GM19468 (cell line): ENCODE data around the gene RNF217.
"Not testable (repeated sequence)": the region's sequence is repeated elsewhere in the genome, so short reads cannot be mapped to it uniquely, and the experiment has no call there.

Experiments
- ATAC-seq: cut with Tn5 transposase; IDR thresholded peaks from one replicate; pipeline ENCODE4 v1.9.1; 2021; ENCODE audit warnings: mild to moderate bottlenecking, moderate library complexity, moderate number of reproducible peaks; ENCODE audit not compliant: unreplicated experiment; ENCODE audit errors: extremely low read depth

RNF217 gene

DNA sequence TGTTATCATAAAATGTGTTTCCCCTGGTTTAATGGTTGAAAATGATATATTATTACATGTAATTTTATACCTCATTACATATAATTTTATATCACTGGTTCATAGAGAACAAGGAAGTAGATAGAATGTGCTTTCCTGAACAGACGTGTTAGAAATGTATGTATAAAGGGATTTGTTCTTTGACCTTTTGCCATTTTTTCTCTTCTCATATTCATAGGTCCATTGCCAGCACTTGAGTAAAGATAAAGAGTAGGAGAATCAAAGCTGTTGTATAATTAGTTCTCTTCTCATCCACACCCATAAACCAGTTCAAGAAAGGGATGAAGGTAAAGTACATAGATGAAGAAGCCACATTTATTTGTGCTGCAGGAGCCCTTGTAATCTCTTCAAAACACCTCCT, 46.7 kb downstream of the RNF217 start:
- ATAC-seq = no peak

DNA sequence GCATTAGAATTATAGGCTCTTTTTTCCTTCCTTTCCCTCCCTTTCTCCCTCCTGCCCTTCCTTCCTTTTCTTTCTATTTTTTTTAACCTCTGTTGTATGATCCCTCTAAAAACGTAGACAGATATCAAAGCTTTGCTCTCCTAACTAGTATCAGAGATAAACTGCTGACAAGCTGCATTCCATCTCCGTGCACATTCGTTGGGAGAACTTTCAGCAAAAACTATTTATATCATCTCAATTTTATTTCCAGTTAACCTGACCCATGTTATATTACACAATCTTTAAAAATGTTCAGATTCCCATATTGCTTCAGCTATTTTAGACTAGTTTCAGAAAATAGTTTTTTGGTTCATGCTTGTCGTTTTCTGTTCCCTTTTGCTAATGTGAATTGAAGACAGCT, 47.3 kb downstream of the RNF217 start:
- ATAC-seq = no peak

DNA sequence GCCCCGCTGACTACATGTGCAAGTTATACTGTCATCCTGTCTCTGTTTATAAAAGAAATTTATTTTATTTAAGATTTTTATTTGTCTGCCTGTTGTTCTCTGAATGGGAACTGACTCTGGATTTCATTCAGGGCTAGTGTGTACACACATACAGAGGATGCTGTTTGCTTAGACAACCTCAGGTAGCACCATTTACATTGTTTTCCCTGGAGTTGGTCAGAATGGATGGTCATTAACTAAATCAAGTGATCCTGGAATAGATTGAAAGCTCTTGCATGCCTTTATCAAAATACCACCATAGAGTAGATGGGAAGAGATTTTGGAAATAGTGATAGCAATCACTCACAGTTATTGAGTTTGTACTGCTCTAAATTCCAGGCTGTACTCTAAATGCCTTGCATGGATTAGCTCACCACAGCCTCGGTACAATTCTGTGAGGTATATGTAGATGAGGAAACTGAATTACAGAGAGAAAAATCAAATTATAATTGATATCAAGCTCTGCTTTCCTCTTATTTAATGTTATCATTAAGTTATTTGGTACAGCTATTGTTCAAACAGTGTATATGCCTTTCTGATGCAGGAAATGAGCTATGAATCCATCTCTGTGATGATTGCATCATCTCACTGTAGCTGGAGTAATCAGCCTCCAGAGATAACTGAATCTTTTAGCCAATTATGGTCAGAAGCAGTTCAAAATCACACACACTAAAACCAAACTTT, 51.9 kb downstream of the RNF217 start:
- no peak for ATAC-seq

DNA sequence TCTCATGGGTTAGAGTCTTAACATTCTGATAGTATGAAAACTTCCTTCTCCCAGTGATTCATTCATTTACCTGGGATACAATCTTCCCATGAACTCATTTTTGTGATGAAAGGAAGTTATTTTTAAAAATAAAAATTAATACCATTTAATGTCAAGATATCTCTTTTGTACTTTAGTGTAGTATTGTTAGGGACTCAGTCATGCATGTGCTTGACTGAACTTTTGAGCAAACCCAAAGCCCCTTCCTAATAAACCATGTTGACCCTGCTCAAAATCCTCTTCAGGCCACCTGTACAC, 52.4 kb downstream of the RNF217 start:
- ATAC-seq = no peak

DNA sequence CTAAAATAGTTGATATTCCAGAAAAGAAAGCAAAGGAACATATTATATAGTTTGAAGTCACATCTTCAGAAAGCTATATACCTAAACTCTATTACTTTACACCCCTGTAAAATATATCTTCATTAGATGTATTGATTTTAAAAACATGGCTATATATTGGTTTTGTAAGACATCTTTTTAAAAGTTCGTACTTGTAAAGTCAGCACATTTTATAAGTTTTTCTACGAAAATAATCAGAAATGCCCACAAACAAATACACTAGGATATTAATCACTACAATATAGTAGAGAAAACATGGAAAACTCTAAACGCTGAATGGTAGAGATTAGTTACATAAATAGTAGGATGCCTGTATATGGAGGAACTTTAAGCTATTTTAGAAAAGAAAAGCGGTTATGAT, 52.9 kb downstream of the RNF217 start:
- ATAC-seq = no peak

DNA sequence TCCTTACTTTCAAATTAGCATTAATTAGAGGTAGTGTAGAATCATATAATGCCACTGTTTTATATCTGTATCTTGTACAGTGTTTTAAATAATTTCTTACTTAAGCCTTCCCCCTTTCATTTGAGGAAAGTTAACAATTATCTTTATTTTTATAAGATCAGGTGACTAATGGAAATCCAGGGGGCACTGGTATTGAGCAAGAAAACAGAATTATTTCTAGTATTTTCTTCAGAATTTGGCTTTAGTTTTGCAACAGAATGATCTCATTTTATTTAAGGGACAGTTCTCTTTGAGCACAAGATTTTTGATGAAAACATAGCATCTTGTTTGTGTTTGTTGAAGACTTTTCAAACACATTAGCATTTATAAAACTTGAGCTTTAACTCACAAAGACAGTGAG, 55.9 kb downstream of the RNF217 start:
- no peak for ATAC-seq

DNA sequence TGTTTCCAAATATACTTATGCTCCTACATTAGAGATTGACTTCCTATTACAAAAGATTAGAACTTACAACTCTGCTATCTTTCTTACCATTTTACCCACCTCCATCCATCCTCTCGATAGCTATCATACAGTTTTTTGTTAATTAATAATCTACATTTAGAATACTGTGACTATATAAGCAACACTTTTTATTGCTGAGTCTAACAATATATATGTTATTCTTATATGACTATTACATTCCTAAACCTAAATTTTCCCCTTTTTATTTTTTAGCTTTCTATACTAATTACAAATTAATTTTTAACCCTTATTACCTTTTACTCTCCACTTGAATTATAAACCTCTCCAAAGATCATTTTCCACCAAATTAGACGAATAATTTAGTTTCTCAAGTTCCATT, 57.0 kb downstream of the RNF217 start:
- no peak for ATAC-seq

DNA sequence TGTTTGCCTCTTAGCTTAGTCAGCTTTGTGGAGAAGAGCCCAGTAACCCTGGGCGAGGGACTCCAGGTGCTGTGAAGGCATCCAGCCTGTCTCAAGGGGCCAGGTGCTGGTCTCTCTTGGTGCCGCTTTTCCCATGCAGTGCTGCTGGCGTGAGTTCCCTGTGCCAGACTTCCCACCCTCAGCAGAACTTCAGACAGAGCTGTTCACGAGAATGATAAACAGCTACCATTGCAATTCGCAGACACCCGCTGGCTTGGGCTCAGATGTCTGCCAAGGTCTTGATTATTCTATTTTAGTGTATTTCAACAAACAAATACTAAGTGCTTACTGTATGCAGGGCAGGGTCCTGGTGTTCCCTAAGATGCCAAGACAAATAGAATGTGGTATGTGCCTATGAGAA, 57.7 kb downstream of the RNF217 start:
- no peak for ATAC-seq

DNA sequence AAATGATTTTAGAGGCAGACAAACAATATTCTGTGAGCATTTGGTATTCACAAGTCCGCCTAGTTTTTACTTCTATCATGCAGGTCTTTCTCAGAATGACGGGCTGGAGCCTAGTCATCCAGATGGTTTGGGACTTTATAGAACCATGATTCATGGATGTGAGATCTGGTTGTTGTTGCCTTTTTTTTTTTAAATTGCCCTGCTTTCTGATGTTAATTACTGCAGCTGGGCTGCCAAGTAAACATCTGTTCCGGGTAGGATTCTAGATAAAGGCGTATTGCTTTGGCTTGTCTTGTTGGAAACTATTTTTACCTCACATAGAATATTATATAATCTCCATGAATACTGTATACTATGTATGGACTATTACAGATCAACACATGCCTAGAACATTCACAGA, 58.1 kb downstream of the RNF217 start:
- no peak for ATAC-seq

DNA sequence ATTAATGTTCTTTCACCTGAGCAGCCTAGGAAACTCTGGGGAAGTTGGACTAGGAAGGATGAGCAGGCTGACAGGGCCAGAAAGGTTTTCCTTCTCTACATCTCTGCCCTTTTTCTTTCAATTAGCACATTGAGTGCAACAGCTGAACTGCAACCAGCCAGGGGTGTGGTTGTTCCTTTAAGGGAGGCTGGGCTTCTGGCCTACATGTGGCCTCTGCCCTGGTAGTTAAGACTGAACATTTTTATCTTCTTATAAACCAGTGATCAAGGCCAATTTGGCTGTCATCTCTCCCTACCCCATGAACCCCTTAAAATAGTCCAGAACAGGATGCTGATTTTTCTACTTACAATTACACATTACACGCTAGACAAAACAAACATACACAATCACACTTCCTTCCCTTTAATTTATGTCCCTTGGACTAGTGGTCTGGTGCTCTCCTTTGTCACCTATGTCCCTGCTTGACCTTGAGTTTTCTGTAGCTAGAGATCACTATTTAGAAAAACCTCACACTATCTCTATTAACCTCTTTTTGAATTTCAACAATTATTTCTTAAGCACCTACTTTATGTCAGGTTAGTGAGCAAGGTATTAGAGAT, 60.3 kb downstream of the RNF217 start:
- no peak for ATAC-seq

DNA sequence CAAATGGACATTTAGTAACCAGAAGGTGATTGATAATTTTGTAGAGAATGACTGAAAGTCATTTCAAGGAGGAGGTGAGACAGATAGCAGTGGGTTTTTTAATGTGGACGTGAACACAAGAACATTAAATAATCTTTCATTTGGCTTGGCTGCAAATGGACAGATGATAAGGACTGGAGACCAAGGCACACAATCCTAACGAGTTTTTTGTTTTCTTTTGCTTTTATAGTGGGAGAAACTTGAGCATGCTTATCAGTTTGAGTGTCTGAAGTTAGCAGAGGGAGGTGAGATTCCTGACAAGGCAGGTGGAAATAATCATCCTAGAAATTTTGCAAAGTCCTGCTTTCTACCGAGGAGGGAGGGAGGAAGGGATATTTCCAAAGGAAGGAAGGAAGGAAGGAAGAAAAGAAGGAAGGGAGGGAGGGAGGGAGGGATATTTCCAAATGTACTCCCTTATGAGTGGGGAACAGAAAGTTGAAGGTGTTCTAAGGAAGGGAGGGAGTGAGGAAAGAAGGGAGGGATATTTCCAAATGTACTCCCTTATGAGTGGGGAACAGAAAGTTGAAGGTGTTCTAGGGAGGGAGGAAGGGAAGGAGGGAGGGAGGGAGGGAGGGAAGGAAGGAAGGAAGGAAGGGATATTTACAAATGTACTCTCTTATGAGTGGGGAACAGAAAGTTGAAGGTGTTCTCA, 63.1 kb downstream of the RNF217 start:
- ATAC-seq = no peak

DNA sequence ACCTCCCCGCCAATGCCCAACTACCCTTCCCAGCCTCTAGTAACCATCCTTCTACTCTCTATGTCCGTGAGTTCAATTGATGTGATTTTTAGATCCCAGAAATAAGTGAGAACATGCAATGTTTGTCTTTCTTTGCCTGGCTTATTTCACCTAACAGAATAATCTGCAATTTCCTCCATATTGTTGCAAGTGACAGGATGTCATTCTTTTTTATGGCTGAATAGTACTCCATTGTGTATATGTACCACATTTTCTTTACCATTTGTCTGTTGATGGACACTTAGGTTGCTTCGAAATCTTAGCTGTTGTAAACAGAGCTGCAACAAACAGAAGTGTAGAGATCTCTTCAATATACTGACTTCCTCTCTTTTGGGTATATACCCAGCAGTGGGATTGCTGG, 65.0 kb downstream of the RNF217 start:
- no peak for ATAC-seq

DNA sequence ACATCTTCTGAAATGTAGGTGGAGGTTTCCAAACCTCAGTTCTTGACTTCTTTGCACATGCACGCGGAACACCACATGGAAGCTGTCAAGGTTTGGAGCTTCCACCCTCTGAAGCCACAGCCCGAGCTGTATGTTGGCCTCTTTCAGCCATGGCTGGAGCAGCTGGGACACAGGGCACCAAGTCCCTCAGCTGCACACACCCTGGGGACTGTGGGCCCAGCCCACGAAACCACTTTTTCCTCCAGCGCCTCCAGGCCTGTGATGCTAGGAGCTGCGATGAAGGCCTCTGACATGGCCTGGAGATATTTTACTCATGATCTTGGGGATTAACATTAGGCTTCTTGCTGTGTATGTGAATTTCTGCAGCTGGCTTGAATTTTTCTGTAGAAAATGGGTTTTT, 68.7 kb downstream of the RNF217 start:
- ATAC-seq = no peak

DNA sequence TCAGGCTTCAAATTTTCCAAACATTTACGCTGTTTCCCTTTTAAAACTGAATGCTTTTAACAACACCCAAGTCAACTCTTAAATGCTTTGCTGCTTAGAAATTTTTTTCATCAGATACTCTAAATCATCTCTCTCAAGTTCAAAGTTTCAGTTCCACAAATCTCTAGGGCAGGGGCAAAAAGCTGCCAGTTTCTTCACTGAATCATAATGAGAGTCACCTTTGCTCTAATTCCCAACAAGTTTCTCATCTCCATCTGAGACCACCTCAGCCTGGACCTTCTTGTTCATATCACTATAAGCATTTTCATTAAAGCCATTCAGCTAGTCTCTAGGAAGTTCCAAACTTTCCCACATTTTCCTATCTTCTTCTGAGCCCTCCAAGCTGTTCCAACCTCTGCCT, 69.1 kb downstream of the RNF217 start:
- ATAC-seq = no peak

DNA sequence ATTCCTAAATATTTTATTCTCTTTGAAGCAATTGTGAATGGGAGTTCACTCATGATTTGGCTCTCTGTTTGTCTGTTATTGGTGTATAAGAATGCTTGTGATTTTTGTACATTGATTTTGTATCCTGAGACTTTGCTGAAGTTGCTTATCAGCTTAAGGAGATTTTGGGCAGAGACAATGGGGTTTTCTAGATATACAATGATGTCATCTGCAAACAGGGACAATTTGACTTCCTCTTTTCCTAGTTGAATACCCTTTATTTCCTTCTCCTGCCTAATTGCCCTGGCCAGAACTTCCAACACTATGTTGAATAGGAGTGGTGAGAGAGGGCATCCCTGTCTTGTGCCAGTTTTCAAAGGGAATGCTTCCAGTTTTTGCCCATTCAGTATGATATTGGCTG, 72.7 kb downstream of the RNF217 start:
- ATAC-seq = not testable (repeated sequence)

DNA sequence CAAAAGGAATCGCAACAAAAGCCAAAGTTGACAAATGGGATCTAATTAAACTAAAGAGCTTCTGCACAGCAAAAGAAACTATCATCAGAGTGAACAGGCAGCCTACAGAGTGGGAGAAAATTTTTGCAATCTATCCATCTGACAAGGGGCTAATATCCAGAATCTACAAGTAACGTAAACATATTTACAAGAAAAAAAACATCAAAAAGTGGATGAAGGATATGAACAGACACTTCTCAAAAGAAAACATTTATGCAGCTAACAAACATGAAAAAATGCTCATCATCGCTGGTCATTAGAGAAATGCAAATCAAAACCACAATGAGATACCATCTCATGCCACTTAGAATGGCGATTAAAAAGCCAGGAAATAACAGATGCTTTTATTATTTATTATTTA, 74.2 kb downstream of the RNF217 start:
- not testable (repeated sequence) for ATAC-seq

DNA sequence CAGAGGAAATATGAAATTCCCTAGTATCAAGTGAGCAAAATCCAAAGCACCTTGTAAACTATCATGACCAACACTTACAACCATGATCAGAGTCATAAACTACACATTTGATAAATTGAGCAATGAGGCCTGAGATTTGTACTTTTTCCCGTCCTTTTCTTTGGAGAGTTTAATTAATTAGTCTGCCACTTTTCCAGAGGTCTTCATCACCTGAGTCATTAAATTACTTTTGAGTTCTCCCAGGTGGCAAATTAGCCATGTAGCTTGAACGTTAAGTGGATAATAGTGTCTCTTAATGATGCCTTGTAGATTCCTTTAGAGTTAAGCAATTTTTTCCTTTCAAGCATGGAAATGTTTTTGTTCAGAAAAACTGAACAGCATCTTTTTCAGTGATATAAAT, 75.6 kb downstream of the RNF217 start:
- ATAC-seq = no peak

DNA sequence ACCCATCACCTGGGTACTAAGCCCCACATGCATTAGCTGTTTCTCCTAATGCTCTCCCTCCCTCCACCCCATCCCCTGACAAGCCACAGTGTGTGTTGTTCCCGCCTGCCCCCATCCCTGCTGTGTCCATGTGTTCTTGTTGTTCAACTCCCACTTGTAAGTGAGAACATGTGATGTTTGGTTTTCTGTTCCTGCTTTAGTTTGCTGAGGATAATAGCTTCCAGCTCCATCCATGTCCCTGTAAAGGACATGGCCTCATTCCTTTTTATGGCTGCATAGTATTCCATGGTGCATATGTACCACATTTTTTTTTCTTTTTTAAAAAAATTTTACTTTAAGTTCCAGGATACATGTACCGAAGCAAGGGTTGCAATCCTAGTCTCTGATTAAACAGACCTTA, 76.7 kb downstream of the RNF217 start:
- ATAC-seq = no peak

DNA sequence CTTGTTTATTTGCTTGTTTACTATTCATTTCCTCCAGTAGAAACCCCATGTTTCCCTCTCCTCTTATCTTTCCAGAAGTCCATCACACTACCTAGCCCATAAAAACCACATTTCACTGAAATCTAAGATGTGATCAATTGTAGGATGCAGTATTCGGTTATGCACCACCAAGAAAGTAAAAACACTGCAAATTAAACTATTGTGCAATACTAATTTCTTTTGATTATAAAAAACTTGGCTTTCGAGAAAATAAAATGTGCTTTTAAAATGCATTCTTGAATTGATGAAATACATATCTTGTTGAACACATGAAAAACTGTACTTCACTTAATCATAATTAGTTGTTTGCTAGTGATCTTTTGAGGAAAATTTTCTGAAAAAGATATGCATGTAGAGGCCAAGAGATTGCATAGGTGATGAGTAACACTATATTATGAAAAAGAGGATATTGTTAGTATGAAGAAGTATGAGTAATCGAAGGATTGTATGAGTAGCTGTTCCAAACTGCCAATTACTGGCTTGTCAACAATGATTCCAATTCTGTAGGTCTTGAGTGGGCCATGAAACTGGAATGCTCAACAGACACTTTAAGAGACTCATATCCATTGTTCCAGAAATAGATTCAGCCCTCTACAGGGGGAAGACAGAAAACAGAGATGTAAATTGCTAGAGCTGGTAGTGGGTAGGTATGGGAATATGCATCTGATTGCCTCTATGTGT, 79.7 kb downstream of the RNF217 start:
- ATAC-seq = no peak

DNA sequence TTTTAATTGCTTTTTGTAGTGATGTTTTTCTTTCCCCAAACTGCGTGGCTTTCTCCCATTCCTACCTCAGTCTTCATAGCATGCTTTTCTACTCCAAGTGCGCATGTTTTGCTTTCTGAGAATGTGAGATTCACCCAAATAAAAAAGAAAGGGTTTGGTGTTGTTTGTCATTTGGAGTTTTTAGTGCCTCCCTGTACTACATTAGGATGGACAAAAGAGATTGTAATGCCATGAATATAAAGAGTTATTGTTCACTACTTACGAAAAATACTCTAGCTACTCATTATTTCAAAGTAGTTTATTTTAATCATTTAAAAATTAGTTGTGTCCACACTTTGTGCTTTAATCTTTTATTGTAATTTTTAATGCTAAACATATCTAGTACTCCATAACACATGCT, 81.8 kb downstream of the RNF217 start:
- ATAC-seq = no peak

DNA sequence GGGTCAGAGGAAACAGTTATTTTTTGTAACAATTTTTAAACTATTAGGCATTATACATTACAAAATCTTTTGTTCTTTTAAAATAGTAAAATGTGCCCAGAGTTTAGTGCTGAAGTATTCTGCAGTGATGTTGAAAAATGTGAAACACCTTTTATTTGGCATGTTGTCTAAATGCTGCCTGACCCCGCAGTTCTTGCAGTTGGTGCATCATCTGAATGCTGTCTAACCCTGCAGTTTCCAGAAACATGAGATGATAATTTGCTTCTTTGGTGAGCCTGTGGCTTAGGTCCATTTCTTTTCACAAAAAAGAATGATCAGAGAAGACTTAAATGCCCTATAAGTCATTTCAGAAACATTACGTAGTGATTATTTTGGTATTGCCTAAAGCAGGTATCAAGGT, 82.4 kb downstream of the RNF217 start:
- ATAC-seq = no peak
